Loucy (cell line): ENCODE measurements around the gene DNAJB6.

Experiments
- H2AFZ ChIP-seq: fragments of 200-600 bp; sonication (generic); 2 replicates; pipeline ENCODE4 v1.6.0; 2016; ENCODE audit warnings: antibody characterized with exemption, mild to moderate bottlenecking, low read length, moderate library complexity
- H3F3A ChIP-seq: fragments of 200-600 bp; 2 replicates; pipeline ENCODE4 v1.6.0; 2016; ENCODE audit warnings: antibody characterized with exemption, low read depth, mild to moderate bottlenecking
- H3K27me3 ChIP-seq: fragments of 200-600 bp; sonication (generic); 2 replicates; pipeline ENCODE4 v1.6.1; 2014; ENCODE audit warnings: low read length, mild to moderate bottlenecking; ENCODE audit not compliant: insufficient read depth, poor library complexity, severe bottlenecking
- H3K36me3 ChIP-seq: fragments of 200-600 bp; sonication (generic); 2 replicates; pipeline ENCODE4 v1.6.1; 2016; ENCODE audit warnings: low read length; ENCODE audit not compliant: insufficient read depth
- H3K4me1 ChIP-seq: fragments of 200-600 bp; sonication (generic); 2 replicates; pipeline ENCODE4 v1.5.1; 2014; ENCODE audit warnings: low read length, mild to moderate bottlenecking; ENCODE audit not compliant: insufficient read depth, poor library complexity, severe bottlenecking
- H3K4me2 ChIP-seq: fragments of 200-600 bp; sonication (generic); 2 replicates; pipeline ENCODE4 v1.6.0; 2014; ENCODE audit warnings: antibody characterized with exemption, low read length, low read depth, mild to moderate bottlenecking; ENCODE audit not compliant: poor library complexity, severe bottlenecking
- H3K4me3 ChIP-seq: fragments of 200-600 bp; sonication (generic); 2 replicates; pipeline ENCODE4 v1.5.1; 2014; ENCODE audit warnings: low read length, mild to moderate bottlenecking, mixed read lengths; ENCODE audit not compliant: poor library complexity, severe bottlenecking
- H3K79me2 ChIP-seq: fragments of 200-600 bp; sonication (generic); 2 replicates; pipeline ENCODE4 v1.6.1; 2014; ENCODE audit warnings: low read length; ENCODE audit not compliant: insufficient read depth
- H3K9ac ChIP-seq: fragments of 200-600 bp; sonication (generic); 2 replicates; pipeline ENCODE4 v1.6.0; 2014; ENCODE audit warnings: mild to moderate bottlenecking, low read depth, low read length, moderate library complexity; ENCODE audit not compliant: poor library complexity, severe bottlenecking
- H3K9me2 ChIP-seq: fragments of 200-600 bp; sonication (generic); replicated peaks from 2 replicates; pipeline ENCODE4 v1.6.1; 2016; ENCODE audit warnings: low read depth, low read length, mixed read lengths
- H3K9me3 ChIP-seq: fragments of 200-600 bp; sonication (generic); 2 replicates; pipeline ENCODE4 v1.6.1; 2014; ENCODE audit warnings: mild to moderate bottlenecking, antibody characterized with exemption, low read length, low read depth; ENCODE audit not compliant: insufficient read depth
- H4K20me1 ChIP-seq: fragments of 200-600 bp; sonication (generic); 2 replicates; pipeline ENCODE4 v1.6.0; 2014; ENCODE audit warnings: antibody characterized with exemption, low read length, mild to moderate bottlenecking; ENCODE audit not compliant: insufficient read depth, poor library complexity, severe bottlenecking
- CTCF ChIP-seq: fragments of 200-600 bp; sonication (generic); conservative IDR thresholded peaks from 2 replicates; pipeline ENCODE4 v1.5.1; 2014; ENCODE audit warnings: mild to moderate bottlenecking, antibody characterized with exemption, low read length
- EZH2phosphoT487 ChIP-seq: fragments of 200-600 bp; IDR thresholded peaks from 2 replicates; pipeline ENCODE4 v1.6.1; 2018; ENCODE audit warnings: antibody characterized with exemption, mild to moderate bottlenecking, moderate library complexity, borderline replicate concordance

The DNAJB6 gene

GRCh38 chr7:157457355-157458253 is 120.8 kb downstream of the DNAJB6 start:
- Histone ChIP-seq H3K4me2 (no peak overlapping the region), H4K20me1 (no peaks in the 10 kb centered on the region), H3K4me3 (no peak overlapping the region), H3K36me3 (no peaks in the 10 kb centered on the region), H3K27me3 (no peaks in the 10 kb centered on the region), H3K79me2 (no peaks in the 10 kb centered on the region), H3K9me3 (no peaks in the 10 kb centered on the region; the same call in 1 of the 2 replicates), H3K9me2 (no peaks in the 10 kb centered on the region), H2AFZ (no peak overlapping the region), H3F3A (no peaks in the 10 kb centered on the region), H3K9ac (no peak overlapping the region), H3K4me1 (no peaks in the 10 kb centered on the region)
- TF ChIP-seq CTCF (no peak), EZH2phosphoT487 (no peak)

GRCh38 chr7:157458254-157458633 is 121.4 kb downstream of the DNAJB6 start:
- Histone ChIP-seq H3K4me1 (no peaks in the 10 kb centered on the region), H3F3A (no peaks in the 10 kb centered on the region), H3K4me2 (no peak overlapping the region), H3K9ac (no peak overlapping the region), H2AFZ (no peak overlapping the region), H3K4me3 (no peak overlapping the region), H3K27me3 (no peaks in the 10 kb centered on the region), H3K9me3 (no peaks in the 10 kb centered on the region; the same call in 1 of the 2 replicates), H3K9me2 (no peaks in the 10 kb centered on the region), H3K79me2 (no peaks in the 10 kb centered on the region), H3K36me3 (no peaks in the 10 kb centered on the region), H4K20me1 (no peaks in the 10 kb centered on the region)
- no peak for TF ChIP-seq EZH2phosphoT487
- no peak for TF ChIP-seq CTCF

GRCh38 chr7:157459966-157460365 is 123.2 kb downstream of the DNAJB6 start:
- TF ChIP-seq CTCF: no peak
- no peak for TF ChIP-seq EZH2phosphoT487
- no peaks in the 10 kb centered on the region for H3K27me3 ChIP-seq
- no peak overlapping the region for H2AFZ ChIP-seq

More at GRCh38 chr7:157459966-157460365, 123.2 kb downstream of the DNAJB6 start:
- Histone ChIP-seq H3K36me3 (no peaks in the 10 kb centered on the region), H3F3A (no peaks in the 10 kb centered on the region), H3K9me2 (no peaks in the 10 kb centered on the region), H3K4me2 (no peak overlapping the region), H3K9me3 (no peaks in the 10 kb centered on the region; the same call in 1 of the 2 replicates), H3K79me2 (no peaks in the 10 kb centered on the region), H3K9ac (no peak overlapping the region), H3K4me1 (no peaks in the 10 kb centered on the region), H3K4me3 (no peak overlapping the region), H4K20me1 (no peaks in the 10 kb centered on the region)
